Transverse colon (tissue), 4 donors: ENCODE results near the gene GATA5. TPM values are rescaled to one million over a fixed set of nuclear protein-coding genes. Genes with fewer than 3 reads are reported as not detected.
A peak's percentile ranks its signal among the peaks of the same experiment; 100 is the strongest.

Experiments
- DNase-seq: peaks from one replicate; pipeline ENCODE4 v3.0.0-alpha.2; 2019
- H3K27ac ChIP-seq, 4 donors: fragments of 200-600 bp; sonication (generic); 2 replicates each; pipeline ENCODE4 v1.5.1; 2016 to 2018; ENCODE audit warnings: inconsistent platforms in 4 of 4
- H3K27me3 ChIP-seq: fragments of 200-600 bp; sonication (generic); 2 replicates; pipeline ENCODE4 v1.5.1; 2017; ENCODE audit warnings: inconsistent platforms
- H3K36me3 ChIP-seq, 4 donors: fragments of 200-600 bp; sonication (generic); 2 replicates each; pipeline ENCODE4 v1.5.1; 2017 to 2019; ENCODE audit warnings: inconsistent platforms in 4 of 4
- H3K4me1 ChIP-seq, 4 donors: fragments of 200-600 bp; sonication (generic); 2 replicates each; pipeline ENCODE4 v1.5.1; 2017 to 2020; ENCODE audit warnings: inconsistent platforms in 4 of 4
- H3K4me3 ChIP-seq, 4 donors: fragments of 200-600 bp; sonication (generic); 1 replicate in 1 of 4; 2 replicates in 3 of 4; pipeline versions ENCODE4 v1.5.1 to v1.6.1; 2017 to 2019; ENCODE audit warnings: inconsistent platforms in 4 of 4
- H3K9me3 ChIP-seq, 2 donors: fragments of 200-600 bp; sonication (generic); 2 replicates each; pipeline ENCODE4 v1.5.1; 2017 to 2019; ENCODE audit warnings: inconsistent platforms in 2 of 2
- CTCF ChIP-seq, 5 experiments: fragments of 200-600 bp in 3 of 5; fragments of 450-650 bp in 2 of 5; sonication (generic) in 3 of 5; IDR thresholded peaks; 1 replicate in 2 of 5; 2 replicates in 3 of 5; pipeline ENCODE4 v1.5.1; 2016 to 2017; ENCODE audit warnings: antibody characterized with exemption in 5 of 5, inconsistent platforms in 3 of 5, mild to moderate bottlenecking in 2 of 5, moderate library complexity in 1 of 5
- EP300 ChIP-seq: sonication (generic); formaldehyde crosslinking; IDR thresholded peaks from one replicate; pipeline ENCODE4 v1.6.1; 2017; ENCODE audit warnings: antibody characterized with exemption, low read depth
- POLR2A ChIP-seq: fragments of 450-650 bp; IDR thresholded peaks from one replicate; pipeline ENCODE4 v1.6.1; 2016; ENCODE audit warnings: antibody characterized with exemption, mild to moderate bottlenecking, moderate library complexity
- POLR2AphosphoS5 ChIP-seq, 3 donors: sonication (generic); formaldehyde crosslinking; IDR thresholded peaks; one replicate each; pipeline ENCODE4 v1.6.1; 2016; ENCODE audit warnings: antibody characterized with exemption in 3 of 3
- WGBS, 2 donors: methylation state at CpG; one replicate each; pipeline ENCODE4 v1.1.5; 2018; ENCODE audit warnings: low coverage in 1 of 2; 5-methylcytosine and 5-hydroxymethylcytosine counted together
- in situ Hi-C, 4 donors: fragments of 200-750 bp; cut with MboI; loops; one replicate each; pipeline versions ENCODE4 v1.15.0 to v1.15.1; 2017; ENCODE audit warnings: low sequenced_read_pairs in 3 of 4, low pct_ligation_motif_present in 1 of 4, low pct_unique_long_range_greater_than_20kb in 1 of 4
- intact Hi-C: fragments of 100-400 bp; cut with DNase I; formaldehyde crosslinking; loops from one replicate; pipeline ENCODE4 v1.15.1; 2023; ENCODE audit warnings: low total_unique reads
- total RNA-seq, 4 donors: library from RNA; depleted of rRNA; stranded (reverse); fragments of >200 nt; gene quantifications; one replicate each; pipeline ENCODE4 v1.1.0, GENCODE V29; 2016

GATA5 gene
- total RNA-seq, 4 donors from 2014 or later, result not detected

GRCh38 chr20:62498874-62499273 is 23.1 kb upstream of the GATA5 start:
- no peaks in the 10 kb centered on the region for H3K36me3 ChIP-seq
- H3K27me3 ChIP-seq, result peaks cover 3% of the 10 kb centered on the region
- 57 to 82% methylated on average over 4 to 6 of the region's 6 CpGs for WGBS, 2 donors
- intact Hi-C loops, result loop anchor here (2.0 to 5.0 kb wide), 2 partner anchors 87 to 118 kb away; no protein-coding TSS in a partner anchor
- H3K4me3 ChIP-seq, result no peak overlapping the region
- no peaks in the 10 kb centered on the region for H3K9me3 ChIP-seq
- H3K27ac ChIP-seq, result no peak overlapping the region
- peaks cover 0 to 8% (median 0%) of the 10 kb centered on the region in 4 donors for H3K4me1 ChIP-seq
- in situ Hi-C loops, result loop anchor here in 2 of 4 donors (10.0 kb wide), 2 partner anchors 116 to 286 kb away; no protein-coding TSS in a partner anchor
- no peak for TF ChIP-seq CTCF (IDR thresholded peaks at IDR 0.05)
- no peak for TF ChIP-seq EP300
- DNase-seq, result no peak

- in situ Hi-C loops, result loop anchor here in 2 of 4 donors (10.0 kb wide), 2 partner anchors 118 to 288 kb away; no protein-coding TSS in a partner anchor
- H3K4me3 ChIP-seq, result no peak overlapping the region
- H3K27me3 ChIP-seq, result peaks cover 3% of the 10 kb centered on the region
- H3K36me3 ChIP-seq, result no peaks in the 10 kb centered on the region
- TF ChIP-seq CTCF (IDR thresholded peaks at IDR 0.05), result peak; percentile 49 to 61 (median 58)
- TF ChIP-seq POLR2AphosphoS5 (IDR thresholded peaks at IDR 0.05), result no peak
- H3K4me1 ChIP-seq, result peaks cover 0 to 8% (median 0%) of the 10 kb centered on the region in 4 donors
- WGBS, 2 donors, result 14% methylated on average over 25 of the region's 32 CpGs; no CpG with 5 or more reads in 1 of the 2 donors
- peak; percentile 26 for DNase-seq
- intact Hi-C loops, result loop anchor here (5.0 kb wide), 1 partner anchor 84 kb away; no protein-coding TSS in a partner anchor
- no peak overlapping the region for H3K27ac ChIP-seq
- H3K9me3 ChIP-seq, result no peaks in the 10 kb centered on the region
Observed at GRCh38 chr20:62496568-62497218, 20.9 kb upstream of the GATA5 start.

- H3K36me3 ChIP-seq, result no peaks in the 10 kb centered on the region
- in situ Hi-C loops (loop anchor here in 2 of 4 donors (10.0 kb wide), 2 partner anchors 119 to 289 kb away; no protein-coding TSS in a partner anchor), intact Hi-C loops (loop anchor here (5.0 kb wide), 1 partner anchor 84 kb away; no protein-coding TSS in a partner anchor)
- TF ChIP-seq POLR2A (no peak), CTCF (IDR thresholded peaks at IDR 0.05) (no peak), EP300 (no peak), POLR2AphosphoS5 (IDR thresholded peaks at IDR 0.05) (no peak)
- H3K27me3 ChIP-seq, result peaks cover 3% of the 10 kb centered on the region
- DNase-seq, result no peak
- H3K4me1 ChIP-seq, result peaks cover 0 to 8% (median 0%) of the 10 kb centered on the region in 4 donors
- H3K27ac ChIP-seq, result no peak overlapping the region
- H3K9me3 ChIP-seq, result no peaks in the 10 kb centered on the region
- WGBS, 2 donors, result 59% methylated on average over 29 of the region's 34 CpGs; no CpG with 5 or more reads in 1 of the 2 donors
- H3K4me3 ChIP-seq, result no peak overlapping the region
Observed at GRCh38 chr20:62495749-62496567, 20.2 kb upstream of the GATA5 start.
